Left colon (tissue), 2 donors: ENCODE results near the gene RSU1. TPM values are rescaled to one million over a fixed set of nuclear protein-coding genes. Genes with fewer than 3 reads are reported as not detected.

Experiments
- ATAC-seq: fragments of 200-7000 bp; cut with Tn5 transposase; one replicate; pipeline ENCODE4 v1.9.1; 2020; ENCODE audit warnings: mild to moderate bottlenecking, moderate library complexity
- DNase-seq, 2 donors: peaks; one replicate each; pipeline ENCODE4 v3.0.0-alpha.2; 2020
- intact Hi-C, 2 donors: fragments of 100-400 bp; cut with DNase I in 1 of 2; cut with micrococcal nuclease in 1 of 2; formaldehyde crosslinking; loops; one replicate each; pipeline versions ENCODE4 v1.11.2 to v1.14.0; 2022; cut with DNase I, micrococcal nuclease
- long read RNA-seq: library from polyadenylated mRNA; unstranded; transcript quantifications from one replicate; pipeline ENCODE4 v2.0.0, GENCODE V29; 2021
- total RNA-seq, 2 donors: library from RNA; stranded (reverse); fragmentation: NEBNext Ultra II Directional; extraction: Animal tissue kit (Norgen Biotek cat#: 25700); gene quantifications; one replicate each; pipeline ENCODE4 v1.2.1, GENCODE V29; 2021
- donor health status: DM: no; HTN: no; CAD: no.
- donor health status: DM: yes; HTN: yes; CAD: no.

The RSU1 gene
- 10 to 100 TPM; 79.7 to 87.5 TPM for total RNA-seq
- long read RNA-seq, transcript RSU1-203 (8 exons, 3,919 nt), result minor isoform, 34 of 161 reads
- long read RNA-seq, transcript RSU1-205 (8 exons, 3,639 nt), result minor isoform, 21 of 161 reads
- long read RNA-seq, transcript RSU1-201 (9 exons, 3,834 nt), result major isoform, 81 of 161 reads
- long read RNA-seq, partial matches to known transcripts, result 7 of 161 reads
- long read RNA-seq, other reads (novel, unspliced or antisense), result 18 of 161 reads

DNA sequence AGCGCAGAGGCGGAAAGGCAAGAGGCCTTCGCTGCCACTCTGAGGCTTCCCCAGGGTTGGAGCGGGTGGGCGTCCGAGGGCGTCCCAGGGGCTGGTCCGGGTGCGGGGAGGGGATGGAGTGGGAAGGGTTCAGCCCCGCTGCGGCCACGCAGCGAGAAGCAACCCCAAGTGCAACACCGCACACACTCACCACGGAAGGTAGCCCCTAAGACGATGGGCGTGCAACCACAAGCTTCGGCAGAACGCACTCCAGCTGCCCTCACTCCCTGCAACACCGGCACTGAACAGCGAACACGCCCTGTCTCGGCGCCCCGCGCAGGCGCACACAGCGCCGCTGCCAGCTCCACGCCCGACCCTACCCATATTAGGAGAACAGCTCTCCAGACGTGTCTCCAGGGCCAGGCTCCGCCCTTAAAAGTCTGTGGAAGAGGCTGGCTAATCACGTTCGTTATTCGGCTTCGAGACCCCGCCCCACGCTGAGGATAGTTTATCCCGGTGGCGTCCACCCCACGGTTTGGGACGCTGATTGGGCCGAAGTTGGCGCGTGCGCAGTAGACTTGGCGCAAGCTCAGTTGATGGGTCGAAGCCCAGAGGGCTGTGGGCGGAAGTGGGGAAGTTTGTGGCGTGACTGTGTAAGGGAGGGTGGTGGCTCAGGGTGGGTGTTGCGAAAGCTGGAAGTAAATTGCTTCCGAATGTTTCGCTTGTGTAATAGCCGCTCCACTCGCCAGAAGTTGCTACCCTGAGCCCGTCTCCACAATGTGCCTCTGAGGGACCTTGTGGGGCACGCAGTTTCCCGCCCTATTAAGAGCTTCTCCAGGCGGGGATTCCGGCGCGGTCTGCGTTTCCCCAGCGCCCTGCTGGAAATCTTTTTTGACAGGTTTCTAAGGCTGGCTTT, at the start of gene RSU1:
Gene RSU1, minus strand, starts transcription at position 300 of the 895 bp plus-strand sequence. CDS start 343 bp downstream, outside the sequence.
- ATAC-seq (peak; percentile 94), DNase-seq (peak; percentile 100)
- intact Hi-C loops, result no loop called here

DNA sequence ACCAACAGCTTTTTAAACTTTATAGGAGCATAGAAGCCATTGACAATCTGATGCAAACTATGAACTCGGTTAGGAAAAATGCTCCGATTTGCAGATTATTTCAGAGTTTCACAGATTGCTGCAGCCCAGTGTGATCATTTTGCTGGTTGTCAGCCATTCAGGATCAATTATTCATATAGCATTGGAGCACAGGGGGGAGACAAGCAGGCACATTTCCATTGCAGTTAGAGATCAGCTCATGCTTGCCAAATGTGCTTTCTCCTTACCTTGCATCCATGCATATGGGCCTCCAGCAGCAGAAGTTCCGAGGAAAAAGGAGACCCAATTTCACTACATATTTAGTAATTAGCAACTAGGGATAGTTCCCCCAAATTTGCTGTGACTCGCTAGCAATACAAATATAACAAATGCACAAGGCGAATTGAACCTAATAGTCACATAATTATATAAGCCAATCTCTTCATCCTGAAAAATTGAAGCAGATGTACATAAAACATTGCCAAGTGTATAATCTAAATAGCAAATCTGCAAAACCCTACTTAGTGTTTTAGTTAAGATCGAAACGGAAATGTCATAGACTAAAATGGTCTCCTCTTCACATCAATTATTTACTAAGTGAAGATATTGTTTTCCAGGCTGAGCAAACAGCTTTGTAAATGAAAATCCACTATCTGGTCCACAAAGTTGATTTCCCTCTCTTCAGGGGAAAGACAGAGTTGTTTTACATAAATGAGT, 49.5 kb upstream of the RSU1 start:
- intact Hi-C loops, result no loop called here
- ATAC-seq (no peak), DNase-seq (no peak)

DNA sequence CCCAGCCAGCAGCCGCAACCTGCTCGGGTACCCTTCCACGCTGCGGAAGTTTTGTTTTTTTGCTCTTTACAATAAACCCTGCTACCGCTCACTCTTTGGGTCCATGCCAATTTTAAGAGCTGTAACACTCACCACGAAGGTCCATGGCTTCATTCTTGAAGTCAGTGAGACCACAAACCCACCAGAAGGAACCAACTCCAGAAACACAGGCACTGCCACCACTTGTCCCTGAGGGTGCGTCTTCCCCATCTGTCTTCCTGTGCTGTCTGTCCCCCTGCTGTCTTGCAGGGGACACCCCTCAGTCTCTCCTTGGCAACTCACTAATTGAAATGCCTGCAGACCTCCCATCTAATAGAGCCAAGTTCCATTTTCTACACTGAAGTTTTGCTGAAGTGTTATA, 48.5 kb upstream of the RSU1 start:
- ATAC-seq, result no peak
- DNase-seq, result no peak
- intact Hi-C loops, result no loop called here

DNA sequence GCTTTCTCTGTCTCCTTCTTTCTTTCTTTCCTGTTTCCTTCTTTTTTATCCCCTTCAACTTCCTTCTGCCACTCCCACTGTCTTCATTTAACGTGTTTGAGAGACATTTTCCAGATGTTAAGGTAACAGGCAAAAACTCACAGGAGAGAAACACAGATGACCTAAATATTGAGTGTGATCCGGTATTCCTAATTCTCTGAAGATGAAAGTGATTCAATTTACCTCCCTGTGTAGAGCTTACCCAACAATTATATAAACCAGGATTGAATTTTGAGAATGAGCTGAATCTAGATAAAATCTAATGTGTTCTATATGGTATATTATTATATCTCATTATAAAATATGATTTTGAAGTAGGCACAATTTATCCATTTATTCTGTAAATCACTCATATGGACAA, 46.5 kb upstream of the RSU1 start:
- no peak for ATAC-seq

GRCh38 chr10:16857419-16857818, 40.2 kb upstream of the RSU1 start:
- DNase-seq (no peak), ATAC-seq (no peak)
- intact Hi-C loops, result no loop called here

More for the DNA sequence above, 46.5 kb upstream of the RSU1 start:
- DNase-seq, result no peak
- intact Hi-C loops, result no loop called here

GRCh38 chr10:16856567-16856966, 39.3 kb upstream of the RSU1 start:
- no peak for ATAC-seq
- intact Hi-C loops, result no loop called here

DNA sequence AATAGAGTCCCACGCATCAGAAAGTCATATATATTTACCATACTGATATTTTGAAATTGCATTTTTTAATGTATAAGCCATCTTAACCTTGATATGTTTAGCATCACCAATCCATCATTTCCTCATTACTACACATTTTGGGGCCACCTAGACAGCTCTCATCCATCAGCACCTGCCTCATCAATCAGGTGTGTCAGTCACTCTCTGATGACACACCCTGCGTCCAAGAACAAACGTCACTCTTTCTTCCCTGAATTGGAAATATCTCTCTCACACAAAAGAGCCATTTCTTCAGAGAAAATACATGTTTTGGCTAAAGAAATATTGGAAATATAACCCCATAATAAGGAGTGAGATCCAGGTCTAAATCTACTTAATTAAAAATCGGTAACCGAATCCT, 38.9 kb upstream of the RSU1 start:
- intact Hi-C loops, result no loop called here
- DNase-seq, result no peak
- ATAC-seq, result no peak

More at GRCh38 chr10:16856567-16856966, 39.3 kb upstream of the RSU1 start:
- no peak for DNase-seq

DNA sequence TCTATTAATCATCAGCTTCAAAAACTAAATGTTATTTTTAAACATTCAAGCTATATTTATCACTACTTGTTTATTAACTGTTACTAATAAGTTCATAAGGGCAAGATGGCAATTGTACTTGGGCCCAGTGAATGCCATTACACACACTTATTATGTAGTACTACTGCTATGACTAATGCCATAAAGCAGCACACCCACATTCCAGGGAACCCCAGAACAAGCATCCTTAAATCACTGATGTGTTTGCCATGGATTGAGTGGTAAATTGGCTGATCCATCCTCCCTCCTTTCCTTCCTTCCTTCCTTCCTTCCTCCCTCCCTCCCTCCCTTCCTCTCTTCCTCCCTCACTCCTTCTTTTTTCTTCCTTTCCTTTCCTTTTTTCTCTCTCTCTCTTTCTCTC, 37.4 kb upstream of the RSU1 start:
- DNase-seq (no peak), ATAC-seq (no peak)
- intact Hi-C loops, result no loop called here

DNA sequence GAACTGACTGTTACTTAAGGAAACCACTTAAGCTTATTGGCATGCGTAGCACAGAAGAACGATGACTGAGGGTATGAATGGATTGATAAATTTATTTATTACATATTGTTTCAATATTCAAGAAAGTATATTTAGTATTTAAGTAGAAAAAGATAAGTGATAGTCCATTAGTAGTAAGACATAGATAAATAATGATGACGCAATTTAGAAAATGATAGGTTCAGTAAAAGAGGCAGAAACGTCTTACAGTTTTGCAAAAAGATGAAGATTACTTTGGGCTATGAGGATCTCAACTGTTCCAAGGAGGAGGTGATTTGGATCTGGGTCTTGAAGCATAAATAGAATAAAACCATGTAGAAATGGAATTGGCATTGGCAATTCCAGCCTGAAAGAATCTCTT, 36.6 kb upstream of the RSU1 start:
- no peak for ATAC-seq

GRCh38 chr10:16853201-16853600, 36.0 kb upstream of the RSU1 start:
- no peak for DNase-seq
- ATAC-seq, result no peak
- intact Hi-C loops, result no loop called here

More for the DNA sequence above, 36.6 kb upstream of the RSU1 start:
- DNase-seq, result no peak
- intact Hi-C loops, result no loop called here

DNA sequence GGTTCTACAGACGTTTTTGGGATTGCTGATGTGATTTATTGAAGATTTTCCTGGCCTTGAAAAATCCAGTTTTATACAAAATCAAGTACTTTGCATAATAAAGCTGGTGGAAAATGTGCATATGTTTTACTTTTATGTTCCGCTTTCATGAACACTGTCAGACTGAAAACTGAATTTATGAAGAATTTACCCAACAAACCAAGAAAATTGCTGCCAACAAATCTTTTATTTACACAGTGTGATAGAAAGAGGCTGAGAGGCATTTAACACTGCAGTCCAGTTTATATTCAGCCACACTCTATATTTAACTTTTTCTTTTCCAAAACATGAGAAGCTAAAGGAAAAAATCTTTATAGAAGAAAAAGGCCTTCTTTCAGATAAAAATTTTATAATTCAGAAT, 35.4 kb upstream of the RSU1 start:
- ATAC-seq (no peak), DNase-seq (no peak)
- intact Hi-C loops, result no loop called here

- DNase-seq, result no peak
- intact Hi-C loops, result no loop called here
- ATAC-seq, result no peak
Observed at GRCh38 chr10:16848562-16849154, 31.4 kb upstream of the RSU1 start.

GRCh38 chr10:16847644-16848043, 30.4 kb upstream of the RSU1 start:
- ATAC-seq (no peak), DNase-seq (no peak)
- intact Hi-C loops, result no loop called here

DNA sequence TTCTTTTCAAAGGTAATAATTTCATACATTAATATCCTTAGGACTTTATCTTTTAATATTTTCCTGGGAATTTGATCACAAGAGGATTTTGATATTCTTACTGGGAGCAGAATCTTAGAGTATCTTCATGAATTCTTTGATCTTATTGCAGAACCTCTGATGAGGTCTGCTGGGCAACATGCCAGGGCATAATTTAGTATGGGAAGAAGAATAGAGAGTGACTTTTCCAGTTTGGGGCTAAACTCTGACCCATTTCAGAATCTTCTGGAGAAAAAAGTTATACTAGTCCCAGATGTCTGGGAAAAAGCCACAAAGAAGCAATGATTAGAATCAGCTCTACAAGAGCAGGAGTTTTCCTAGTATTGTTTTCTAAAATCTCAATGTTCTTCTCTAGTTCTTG, 28.0 kb upstream of the RSU1 start:
- intact Hi-C loops, result no loop called here
- DNase-seq, result no peak
- no peak for ATAC-seq

GRCh38 chr10:16843252-16843870, 26.1 kb upstream of the RSU1 start:
- DNase-seq (no peak), ATAC-seq (peak; percentile 59)
- intact Hi-C loops, result loop anchor here (5.0 kb wide), 1 partner anchor 414 kb away; no protein-coding TSS in a partner anchor

GRCh38 chr10:16835228-16835627, 18.0 kb upstream of the RSU1 start:
- ATAC-seq (no peak), DNase-seq (no peak)
- intact Hi-C loops, result no loop called here

DNA sequence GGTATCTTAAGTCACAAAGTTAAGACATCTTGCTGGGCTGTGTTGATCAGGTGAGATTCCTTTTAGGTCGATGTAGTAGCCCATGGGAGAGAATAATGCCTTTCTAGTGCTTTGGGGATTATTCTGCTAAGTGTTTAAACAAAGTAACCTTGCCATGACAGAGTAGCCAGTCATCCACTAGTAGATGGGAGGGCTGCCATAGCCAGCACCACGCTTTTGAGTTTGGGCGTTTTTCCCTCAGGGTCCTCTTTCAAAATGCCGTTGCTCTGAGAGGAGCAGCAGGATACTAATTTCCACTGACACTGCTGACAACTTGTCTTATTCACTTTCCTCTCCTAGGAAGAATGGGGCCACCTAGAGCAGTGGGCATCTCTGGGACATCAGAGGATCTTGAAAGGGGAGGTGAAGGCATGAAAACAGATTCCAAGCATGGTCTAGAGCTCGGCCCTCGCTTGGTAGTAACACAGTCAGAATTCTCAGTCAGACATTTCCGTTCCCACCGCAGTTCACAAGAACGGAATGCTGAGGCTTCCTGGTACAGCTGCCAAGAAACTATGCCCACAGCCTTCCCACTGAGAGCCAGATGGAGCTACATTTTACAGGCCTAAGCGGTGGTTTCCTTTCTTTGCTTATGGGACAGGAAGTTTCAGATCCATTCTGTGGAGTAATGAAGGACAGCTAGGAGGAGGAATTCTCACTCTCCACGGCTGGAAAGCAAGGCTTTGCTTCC, 15.3 kb upstream of the RSU1 start:
- intact Hi-C loops, result no loop called here
- ATAC-seq, result peak; percentile 91
- peak; percentile 63 to 73 for DNase-seq

DNA sequence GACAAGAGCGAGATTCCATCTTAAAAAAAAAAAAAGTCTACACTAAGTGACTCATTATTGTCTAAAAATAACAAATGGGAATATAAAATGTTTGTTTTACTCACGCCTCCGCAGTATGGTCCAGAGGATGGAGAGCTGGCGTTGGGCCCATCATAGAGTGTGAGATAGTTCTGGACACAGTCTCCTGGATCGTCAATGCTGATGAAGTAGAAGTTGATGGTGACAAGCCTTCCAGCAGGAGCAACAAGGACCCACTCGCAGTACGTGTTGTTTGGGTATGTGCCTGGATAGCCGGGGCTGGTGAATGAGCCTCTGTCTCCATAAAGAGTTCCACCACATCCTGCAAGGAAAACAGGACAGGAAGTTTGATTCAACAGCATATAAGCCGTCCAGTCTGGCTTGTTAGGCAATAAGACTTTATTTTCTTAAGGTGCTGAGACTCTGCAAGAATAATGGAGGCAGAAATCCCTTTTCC, 11.5 kb upstream of the RSU1 start:
- peak in 1 of 2 donors; percentile 28 for DNase-seq
- intact Hi-C loops, result loop anchor here in 1 of 2 donors (5.0 to 10.0 kb wide), 2 partner anchors 429 to 606 kb away; no protein-coding TSS in a partner anchor
- ATAC-seq, result no peak
